GM19455 (cell line): ENCODE data around the gene NECAB3.

ENCODE experiments used
- ATAC-seq: cut with Tn5 transposase; IDR thresholded peaks from one replicate; pipeline ENCODE4 v1.9.1; 2021; ENCODE audit not compliant: unreplicated experiment

The NECAB3 gene

GRCh38 chr20:33679758-33680485 is 5.7 kb upstream of the NECAB3 start:
- ATAC-seq: no peak

GRCh38 chr20:33677991-33678702 is 3.9 kb upstream of the NECAB3 start:
- no peak for ATAC-seq

- no peak for ATAC-seq
Measured at GRCh38 chr20:33676652-33677645, 2.7 kb upstream of the NECAB3 start.

GRCh38 chr20:33676121-33676520 is 1.9 kb upstream of the NECAB3 start:
- ATAC-seq: no peak

DNA sequence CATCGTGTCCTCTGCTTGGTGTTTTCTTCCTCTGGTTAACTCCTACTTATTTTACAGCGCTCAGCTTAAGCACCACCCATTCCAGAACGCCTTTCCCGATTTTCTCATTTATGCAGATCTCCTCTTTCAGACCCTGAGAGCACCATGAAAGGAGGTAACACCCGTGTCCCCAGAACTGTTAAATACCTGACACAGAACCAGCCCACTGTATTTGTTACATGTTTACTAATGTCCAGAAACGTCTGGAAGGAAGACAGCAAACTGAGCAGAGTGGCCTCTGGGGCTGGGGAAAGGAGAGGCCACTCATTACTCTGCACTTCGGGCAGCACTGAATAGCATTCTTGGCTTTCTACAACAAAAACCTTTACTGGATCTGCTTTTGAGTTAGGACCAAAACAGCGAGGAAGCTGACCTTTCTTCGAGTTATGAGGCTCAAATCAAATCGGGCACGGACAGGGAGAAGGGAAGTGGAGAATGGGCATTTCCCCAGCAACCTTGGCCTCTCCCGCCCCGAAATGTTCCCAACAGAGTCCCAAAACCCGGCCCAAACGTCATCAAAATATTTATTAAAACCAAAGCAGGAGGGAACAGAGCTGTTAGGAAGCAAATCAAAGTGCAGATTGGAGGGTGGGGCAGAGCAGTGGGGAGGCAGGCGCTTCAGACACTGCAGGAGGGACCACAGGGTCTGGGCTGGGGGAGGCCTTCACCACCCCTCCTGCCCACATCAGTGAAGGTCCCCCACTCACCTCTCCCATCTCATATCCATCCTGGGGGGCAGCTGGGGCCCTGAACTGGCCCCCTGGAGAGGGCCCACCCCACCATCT is 1.1 kb upstream of the NECAB3 start:
- ATAC-seq: no peak

DNA sequence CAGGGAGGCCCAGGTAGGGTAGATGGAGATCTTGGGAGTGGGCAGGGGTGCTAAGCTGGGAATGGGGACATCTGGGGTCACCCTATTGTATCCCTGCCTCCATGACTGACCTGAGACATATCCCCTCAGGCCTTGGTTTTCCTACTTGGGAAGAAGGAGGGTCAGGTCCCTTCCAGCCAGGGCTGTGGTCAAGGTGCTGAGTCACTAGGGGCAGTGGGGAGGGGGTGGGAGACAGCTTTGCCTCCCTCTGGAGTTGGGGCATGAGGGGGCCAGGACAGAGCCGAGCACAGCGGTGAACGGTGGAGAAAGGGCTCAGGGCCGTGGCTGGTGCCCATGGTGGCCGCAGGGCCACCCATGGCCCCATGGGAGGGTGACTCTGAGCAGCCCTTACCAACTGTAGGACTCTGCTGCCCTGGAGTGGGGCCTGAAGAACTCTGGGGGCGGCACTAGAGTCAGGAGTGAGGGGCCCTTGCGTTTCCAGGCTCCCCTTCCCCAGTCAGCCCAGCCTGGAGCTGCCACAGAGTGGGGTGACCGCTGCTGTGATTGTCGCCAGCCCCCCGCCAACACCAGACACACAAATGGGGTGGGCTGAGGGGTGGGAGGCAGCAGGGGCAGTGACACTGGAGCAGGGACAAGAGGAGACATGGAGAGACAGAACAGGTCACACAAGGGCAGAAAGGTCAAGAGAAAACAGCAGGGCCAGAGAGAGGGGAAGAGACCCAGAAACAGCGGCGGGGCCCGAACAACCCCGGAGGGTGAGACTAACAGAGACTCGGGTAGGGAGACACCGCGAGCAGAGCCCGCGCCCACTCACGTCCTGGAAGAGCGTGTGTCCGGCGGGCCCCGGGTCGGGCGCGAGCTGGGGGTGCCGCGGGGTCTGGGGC is 576 bp downstream of the NECAB3 start:
- ATAC-seq: no peak

DNA sequence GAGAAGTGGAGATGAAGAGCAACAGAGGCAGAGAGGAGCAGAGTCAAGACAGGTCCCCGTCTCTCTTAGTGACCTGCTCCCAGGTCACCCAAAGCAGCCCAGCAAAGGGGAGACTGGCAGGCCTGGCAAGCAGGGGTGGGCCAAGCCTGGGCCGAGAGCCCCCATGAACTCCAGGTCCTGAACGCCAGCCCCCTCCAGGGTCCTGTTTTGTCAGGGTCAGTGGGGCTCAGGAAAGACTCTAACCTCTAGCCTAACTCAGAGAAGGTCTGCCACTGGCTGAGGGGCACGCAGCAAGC is 1.2 kb downstream of the NECAB3 start:
- no peak for ATAC-seq

DNA sequence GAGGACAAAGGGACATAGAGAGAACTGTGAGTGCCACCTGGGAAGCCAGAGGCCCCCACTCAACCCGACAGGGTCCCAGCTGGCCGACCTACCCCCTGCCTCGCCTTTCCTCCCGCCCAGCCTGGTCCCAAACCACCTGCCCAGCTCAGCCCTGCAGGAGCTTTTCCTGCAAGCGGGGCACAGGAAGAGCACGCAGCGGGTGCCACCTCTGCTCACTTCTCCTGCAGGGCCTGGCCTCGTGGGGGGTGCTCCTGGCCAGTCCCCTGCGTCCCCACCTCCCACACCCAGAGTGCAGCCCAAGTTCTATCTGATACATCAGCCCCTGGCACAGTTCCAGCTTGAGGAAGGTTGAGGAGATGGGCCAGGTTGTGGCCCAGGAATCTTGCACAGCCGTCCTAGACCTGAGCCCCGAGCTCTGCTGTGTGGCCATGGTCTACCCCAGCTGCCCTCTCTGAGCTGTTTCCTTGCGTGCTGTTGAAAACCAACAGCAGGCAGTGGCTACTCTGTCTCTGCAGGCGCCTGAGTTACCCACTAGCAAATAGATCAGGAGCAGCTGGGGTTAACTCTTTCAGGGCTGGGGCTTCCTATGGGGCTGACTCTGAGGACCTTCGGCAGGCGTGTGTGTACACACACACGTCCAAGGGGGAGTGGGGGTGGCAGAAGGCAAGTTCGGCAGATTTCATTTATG is 1.7 kb downstream of the NECAB3 start:
- ATAC-seq: no peak

DNA sequence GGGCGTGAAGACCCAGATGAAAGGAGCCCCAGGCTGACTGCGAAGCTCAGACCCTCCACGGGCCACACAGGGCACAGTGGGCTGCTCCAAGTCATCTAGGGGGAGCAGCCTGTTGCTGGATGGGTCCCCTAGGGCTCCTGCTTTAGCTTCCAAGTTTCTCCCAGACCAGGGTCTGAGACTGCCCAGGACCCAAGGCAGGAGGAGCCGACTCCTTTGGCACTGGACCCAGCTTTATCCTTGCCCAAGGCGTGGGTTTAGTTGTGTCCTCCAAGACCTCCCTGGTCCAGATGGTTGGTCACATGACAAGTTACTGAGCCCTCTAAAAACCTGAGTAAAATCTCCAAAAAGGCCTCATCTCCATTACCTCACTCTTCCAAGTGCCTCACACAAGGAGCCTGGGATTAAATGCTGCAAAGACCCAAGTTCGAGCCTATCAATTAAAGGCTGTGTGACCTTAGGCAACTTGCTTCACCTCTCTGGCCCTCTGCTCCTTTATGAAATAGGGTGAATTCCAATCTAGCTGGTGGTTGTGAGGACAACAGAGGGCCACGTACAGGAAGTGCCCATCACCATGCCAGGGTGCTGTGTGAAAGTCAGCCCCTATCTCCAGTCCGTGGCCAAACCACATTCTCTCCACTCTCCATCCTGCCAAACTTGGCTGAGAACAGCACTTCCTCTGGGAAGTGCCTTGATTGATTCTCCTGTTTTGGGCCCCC is 2.5 kb downstream of the NECAB3 start:
- ATAC-seq: no peak

GRCh38 chr20:33670715-33671499 is 3.3 kb downstream of the NECAB3 start:
- no peak for ATAC-seq

- ATAC-seq: no peak
Measured at GRCh38 chr20:33669873-33670640, 4.2 kb downstream of the NECAB3 start.

DNA sequence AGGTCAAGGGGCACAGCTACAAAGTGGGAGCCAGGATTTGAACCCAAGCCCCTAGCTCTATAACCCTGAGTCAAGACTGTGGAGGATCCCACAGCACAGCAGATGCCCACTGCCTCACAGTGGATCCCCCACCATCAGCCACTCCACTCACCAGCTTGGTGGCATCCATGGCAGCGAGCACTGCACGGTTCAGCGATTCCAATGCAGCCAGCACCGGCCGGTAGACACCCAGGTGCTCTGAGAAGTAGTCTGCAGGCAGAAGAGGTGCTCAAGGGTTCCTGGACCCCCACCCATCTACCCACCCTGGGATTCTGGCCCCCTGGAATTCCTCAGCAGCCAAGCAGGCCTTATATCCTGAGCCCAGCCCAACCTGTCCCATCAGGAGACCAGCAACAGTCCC is 5.0 kb downstream of the NECAB3 start:
- ATAC-seq: no peak

GRCh38 chr20:33668466-33669155 is 5.6 kb downstream of the NECAB3 start:
- no peak for ATAC-seq

- ATAC-seq: peak; percentile 36
Measured at GRCh38 chr20:33667676-33668465, 6.4 kb downstream of the NECAB3 start.

DNA sequence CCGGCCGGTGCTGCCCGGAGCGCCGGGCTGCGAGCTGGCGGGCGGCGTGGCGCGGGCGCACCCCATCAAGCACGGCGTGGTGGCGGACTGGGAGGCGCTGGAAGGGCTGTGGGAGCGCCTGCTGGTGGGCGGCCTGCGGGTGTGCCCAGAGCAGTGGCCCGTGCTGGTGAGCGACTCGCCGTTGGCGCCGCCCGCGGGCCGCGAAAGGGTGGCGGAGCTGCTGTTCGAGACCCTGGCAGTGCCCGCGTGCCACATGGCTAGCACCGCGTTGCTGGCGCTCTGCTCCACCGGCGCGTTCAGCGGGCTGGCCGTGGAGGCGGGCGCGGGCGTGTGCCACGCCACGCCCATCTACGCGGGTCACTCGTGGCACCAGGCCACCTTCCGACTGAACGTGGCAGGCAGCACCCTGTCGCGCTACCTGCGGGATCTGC is 7.0 kb downstream of the NECAB3 start:
- ATAC-seq: peak; percentile 7
